ENCODE results near the gene RAD51B.

RAD51B gene

DNA sequence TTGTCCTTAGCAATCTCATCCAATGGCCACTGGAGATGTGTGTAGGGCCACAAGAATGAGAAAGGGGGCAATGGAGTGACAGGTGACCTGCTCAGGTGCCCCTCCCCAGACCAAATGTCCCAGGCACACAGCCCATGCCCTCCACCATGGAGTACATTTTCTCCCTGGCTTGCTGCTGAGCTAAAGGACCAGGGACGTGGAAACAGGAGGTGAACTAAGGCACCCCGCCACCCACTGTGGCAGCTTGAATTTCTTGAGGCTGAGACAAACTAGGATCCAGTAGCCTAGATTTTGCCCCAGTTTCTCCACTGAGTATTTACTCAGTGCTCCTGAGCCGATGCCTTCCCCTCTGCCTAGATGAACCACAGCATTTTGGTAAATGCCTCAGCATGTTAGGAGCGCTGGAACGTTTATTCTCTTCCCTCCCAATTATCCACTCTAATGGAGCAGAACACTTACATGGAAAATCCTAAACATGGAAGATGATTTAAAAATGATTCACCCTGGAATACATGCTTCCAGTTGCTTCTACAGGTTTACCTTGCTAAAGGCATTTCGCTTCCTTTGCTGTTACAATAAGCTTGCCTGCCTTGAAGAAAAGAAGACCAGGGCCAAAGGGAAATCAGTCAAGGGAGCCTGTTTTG lies 775.3 kb downstream of the RAD51B start:
- no peak for DNase-seq (ENCODE audit: low read depth)

- DNase-seq (ENCODE audit: low read depth): no peak
Observed at GRCh38 chr14:68596211-68596610, 776.6 kb downstream of the RAD51B start.

GRCh38 chr14:68596701-68597100 lies 777.1 kb downstream of the RAD51B start:
- no peak for DNase-seq (ENCODE audit: low read depth)

DNA sequence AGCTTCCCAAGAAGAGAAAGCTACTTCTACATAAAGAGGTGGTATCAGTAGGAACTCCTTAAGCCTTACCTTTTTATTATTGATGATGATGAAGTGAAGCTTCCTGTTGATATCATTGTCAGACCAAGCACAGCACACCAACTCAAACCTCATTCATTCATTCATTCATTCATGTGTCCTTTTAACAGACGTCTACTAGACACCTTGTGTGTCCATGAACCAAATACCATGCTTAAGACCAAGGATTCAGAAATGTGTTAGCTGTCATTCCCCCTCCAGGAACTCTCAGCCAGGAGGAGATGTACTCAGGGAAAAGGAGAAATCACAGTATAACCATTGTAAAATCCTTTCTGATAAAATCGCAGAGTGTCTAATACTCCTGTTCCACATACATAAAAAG lies 778.5 kb downstream of the RAD51B start:
- no peak for DNase-seq (ENCODE audit: low read depth)

- DNase-seq (ENCODE audit: low read depth): no peak
Observed at GRCh38 chr14:68598621-68599447, 779.3 kb downstream of the RAD51B start.

GRCh38 chr14:68599896-68600610 lies 780.5 kb downstream of the RAD51B start:
- no peak for DNase-seq (ENCODE audit: low read depth)

GRCh38 chr14:68602507-68602906 lies 782.9 kb downstream of the RAD51B start:
- DNase-seq (ENCODE audit: low read depth): no peak

GRCh38 chr14:68603533-68604360 lies 784.2 kb downstream of the RAD51B start:
- no peak for DNase-seq (ENCODE audit: low read depth)

GRCh38 chr14:68604361-68604730 lies 784.8 kb downstream of the RAD51B start:
- no peak for DNase-seq (ENCODE audit: low read depth)

DNA sequence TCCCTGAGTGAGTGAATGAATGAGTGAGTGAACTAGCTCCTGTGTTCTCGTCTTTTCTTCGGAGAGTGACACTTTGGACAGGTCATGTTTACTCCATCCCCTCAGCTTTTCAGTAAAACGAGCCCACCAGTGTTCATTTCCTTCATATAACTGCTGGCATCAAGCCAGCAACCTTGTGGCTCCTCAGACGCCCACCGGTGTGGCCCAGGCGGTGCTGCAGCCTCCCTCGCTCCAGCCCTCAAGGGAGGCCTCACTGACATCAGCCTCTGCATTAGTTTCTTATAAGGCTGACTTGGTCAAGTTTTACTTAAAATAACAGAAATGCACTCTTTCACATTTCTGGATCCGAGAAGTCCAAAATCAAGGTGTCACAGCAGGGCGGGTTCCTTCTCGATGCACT lies 785.2 kb downstream of the RAD51B start:
- DNase-seq (ENCODE audit: low read depth): no peak

- no peak for DNase-seq (ENCODE audit: low read depth)
Observed at GRCh38 chr14:68606176-68606575, 786.6 kb downstream of the RAD51B start.

- no peak for DNase-seq (ENCODE audit: low read depth)
Observed at GRCh38 chr14:68606644-68607043, 787.1 kb downstream of the RAD51B start.

DNA sequence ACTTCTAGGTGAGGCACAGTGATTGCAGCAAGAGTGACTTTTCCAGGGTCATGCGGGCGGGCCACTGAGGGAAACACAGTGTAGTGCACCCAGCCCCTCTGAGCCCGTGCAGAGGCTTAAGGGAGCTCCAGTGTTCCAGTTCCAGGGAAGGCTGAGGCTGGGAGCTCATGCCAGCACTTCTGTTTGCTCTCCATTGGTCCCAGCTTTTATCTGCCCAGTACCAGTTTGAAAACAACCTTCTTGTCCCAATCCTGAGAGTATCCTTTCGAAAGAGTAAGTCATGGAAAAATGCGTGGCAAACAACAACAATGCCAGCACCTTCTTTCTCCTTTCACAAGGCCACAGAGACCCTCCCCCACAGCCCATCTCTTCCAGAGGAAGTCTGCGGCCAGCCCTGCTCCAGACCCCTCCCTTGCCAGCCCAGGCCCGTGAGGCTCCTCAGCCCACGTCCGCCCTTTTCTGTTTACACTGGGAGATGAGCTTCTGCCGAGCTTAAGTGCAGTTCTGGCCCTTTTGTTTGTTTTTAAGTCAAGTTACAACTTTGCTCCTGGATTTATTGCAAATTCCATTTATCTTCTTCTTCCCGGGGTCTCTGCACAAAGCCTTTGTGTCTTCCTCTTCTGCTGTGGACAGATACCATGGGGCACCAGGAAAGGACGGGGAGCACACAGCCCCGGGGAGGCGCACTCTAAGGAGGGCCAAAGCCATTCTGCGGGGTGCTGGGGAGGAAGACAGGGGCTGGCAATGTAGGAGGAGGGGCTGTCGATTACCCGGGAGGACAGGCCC lies 787.7 kb downstream of the RAD51B start:
- DNase-seq (ENCODE audit: low read depth): no peak

DNA sequence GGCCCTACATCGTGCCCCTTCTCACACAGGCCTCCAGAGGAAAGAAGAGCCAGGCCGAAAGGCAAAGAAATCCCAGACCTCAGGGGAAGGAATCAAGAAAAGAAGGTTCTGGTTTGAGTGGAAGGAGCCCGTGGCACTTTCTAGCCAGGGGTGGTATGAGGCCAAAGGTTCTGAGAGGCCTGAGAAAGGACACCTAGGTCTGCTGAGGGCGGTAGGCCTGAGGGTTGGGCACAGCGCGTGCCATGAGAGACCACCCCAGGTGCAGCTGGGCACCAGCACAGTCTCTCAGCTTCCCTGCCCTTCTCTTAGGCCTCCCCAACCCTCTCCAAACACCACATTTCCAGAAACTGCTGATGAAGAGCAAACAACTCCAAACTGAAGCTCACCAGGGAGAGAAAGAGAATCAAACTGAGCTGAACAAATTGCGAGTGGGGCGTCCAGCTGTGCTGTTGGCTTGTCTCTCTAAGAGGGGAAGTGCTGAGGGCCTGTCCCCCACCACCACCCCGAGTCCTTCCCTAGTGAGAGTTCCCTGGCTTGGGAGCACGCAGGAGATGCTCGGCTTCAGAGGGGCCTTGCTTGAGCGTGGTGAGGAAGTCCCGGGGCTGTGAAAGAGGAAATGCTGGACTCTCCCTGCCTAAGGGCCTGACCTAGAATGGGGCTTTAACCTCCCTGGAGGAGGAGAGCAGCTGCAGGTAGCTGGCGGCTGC lies 788.4 kb downstream of the RAD51B start:
- no peak for DNase-seq (ENCODE audit: low read depth)

GRCh38 chr14:68608574-68608962 lies 789.0 kb downstream of the RAD51B start:
- no peak for DNase-seq (ENCODE audit: low read depth)

DNA sequence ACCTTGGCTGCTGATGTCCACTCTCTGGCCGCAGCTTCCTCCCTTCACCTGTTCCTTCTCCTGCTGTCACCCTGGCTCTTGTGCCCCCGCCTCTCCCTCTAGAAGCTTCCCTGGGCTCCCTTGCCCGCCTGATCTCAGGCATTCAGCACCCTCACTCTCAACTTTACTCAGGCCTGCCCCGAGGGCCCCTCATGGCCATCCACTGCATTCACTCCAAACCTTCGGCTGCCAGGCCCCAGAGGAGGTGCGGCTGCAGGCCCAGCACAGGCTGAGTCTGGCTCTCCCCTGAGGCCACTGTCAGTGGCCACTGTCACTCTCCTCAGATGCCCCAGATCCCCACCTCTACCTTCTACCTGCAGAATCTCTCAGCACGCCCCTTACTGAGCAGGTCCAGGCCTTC lies 789.4 kb downstream of the RAD51B start:
- DNase-seq (ENCODE audit: low read depth): no peak

- DNase-seq (ENCODE audit: low read depth): no peak
Observed at GRCh38 chr14:68610251-68610793, 790.7 kb downstream of the RAD51B start.

DNA sequence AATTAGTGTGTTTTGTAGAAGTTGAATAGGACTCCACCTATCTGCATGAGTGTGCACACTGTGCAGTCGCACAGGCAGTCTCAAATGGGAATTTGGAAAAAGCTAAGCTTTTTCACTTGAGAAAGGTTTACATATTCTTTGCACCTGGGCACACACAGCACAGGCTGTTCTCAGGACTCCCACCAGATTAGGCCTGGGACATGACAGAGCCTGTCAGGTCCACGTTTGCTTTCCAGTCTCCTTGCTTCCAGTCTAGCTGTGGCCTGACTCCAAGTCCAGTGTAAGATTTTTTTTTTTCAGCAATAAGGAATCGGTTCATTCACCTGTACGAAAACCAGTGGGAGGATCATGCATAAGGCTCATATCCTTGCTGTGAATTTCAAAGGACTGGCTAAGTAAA lies 792.0 kb downstream of the RAD51B start:
- no peak for DNase-seq (ENCODE audit: low read depth)

GRCh38 chr14:68612049-68612448 lies 792.5 kb downstream of the RAD51B start:
- no peak for DNase-seq (ENCODE audit: low read depth)

DNA sequence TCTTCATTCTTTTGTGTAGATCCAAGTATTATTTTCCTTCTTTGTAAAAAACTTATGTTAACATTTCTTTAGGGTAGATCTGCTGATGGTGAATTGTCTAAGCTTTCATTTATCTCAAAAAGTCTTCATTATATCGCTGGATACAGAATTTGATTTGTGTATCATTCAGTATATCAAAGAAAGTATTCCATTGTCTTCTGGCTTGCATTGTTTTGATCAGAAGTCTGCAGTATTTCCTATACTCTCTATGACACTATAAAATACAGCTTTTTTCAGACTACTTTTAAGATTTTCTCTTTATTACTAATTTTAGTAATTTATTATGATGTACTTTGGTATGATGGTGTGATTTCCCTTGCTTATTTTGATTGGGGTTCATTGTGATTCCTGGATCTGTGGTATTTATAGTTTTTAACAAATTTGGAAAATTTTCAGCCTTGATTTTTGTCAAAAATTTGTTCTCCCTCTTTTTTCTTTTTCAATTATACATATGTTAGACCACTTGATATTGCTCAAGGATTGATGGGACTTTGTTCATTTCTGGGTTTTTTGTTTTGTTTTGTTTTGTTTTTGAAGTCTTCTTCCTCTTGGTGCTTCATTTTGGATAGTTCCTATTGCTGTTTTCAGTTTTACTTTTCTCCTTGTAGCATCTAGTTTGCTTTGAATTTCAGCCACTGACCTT lies 796.8 kb downstream of the RAD51B start:
- DNase-seq (ENCODE audit: low read depth): no peak

Measured in HS-5 (cell line).